ENCODE data around the gene MCF2L.

Gene MCF2L

DNA sequence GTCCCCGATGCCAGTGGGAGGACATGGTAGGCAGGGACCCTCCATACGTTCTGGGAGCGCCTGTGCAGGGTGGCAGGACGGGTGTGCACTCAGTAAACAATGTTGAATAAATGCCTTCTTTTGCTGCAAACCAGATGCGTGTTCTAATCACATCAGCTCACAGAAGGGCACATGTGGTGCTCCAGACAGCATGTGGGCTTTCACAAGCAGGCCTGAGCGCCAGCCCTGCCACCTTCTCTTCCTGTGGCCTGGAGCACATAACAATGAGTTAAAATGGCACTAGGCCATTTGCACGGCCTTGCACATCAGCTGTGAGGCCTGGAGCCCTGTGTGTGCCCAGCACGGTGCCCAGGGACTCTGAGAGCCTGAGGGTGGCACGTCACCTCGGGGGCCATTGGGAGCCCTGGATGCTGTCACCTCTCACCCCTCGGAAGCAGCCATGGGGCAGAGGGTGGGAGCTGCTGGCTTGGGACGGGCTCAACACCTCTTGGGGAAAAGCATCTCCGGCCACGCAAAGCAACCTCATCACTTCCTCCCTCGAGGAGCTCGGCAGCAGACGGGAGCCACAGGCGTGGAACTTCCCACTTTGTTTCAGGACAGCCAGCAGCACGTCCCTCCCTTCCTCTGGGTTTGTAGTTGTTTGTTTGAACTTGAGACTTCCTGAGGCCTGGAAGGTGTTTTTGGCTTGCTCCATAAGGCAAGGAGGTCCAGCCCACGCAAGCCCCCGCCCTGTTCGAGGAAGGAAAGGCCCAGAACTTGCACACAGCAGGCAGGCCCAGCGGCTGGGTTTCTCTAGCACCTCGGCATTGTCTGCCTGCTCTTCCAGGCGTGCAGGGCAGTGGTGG, 9.8 kb downstream of the MCF2L start:
- DNase-seq (ENCODE audit: low read depth in 3 of 3, low spot score in 1 of 3): no peak

- DNase-seq (ENCODE audit: low read depth in 3 of 3, low spot score in 1 of 3): no peak
Observed at GRCh38 chr13:112979406-112979902, 10.4 kb downstream of the MCF2L start.

DNA sequence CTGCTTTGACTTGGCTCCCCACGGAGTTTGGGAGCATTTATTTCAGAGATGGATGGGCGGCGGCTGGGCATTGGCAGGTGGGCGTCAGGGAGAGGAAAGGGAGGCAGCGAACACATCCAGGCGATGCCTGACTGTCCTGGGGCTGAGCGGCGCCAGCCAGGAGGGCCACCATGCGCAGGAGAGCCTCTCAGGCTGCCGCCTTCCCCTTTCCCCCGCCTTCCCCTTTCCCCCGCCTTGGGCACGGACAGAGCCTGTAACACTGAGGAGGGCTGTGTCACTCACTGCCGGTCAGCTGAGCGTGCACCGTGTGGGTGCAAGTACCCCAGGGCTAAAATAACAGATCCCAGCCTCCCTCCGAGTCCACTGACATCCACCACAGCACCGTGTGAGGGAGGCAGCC, 11.4 kb downstream of the MCF2L start:
- DNase-seq (ENCODE audit: low read depth in 3 of 3, low spot score in 1 of 3): no peak

GRCh38 chr13:112981451-112981850, 12.4 kb downstream of the MCF2L start:
- DNase-seq (ENCODE audit: low read depth in 3 of 3, low spot score in 1 of 3): no peak

- no peak for DNase-seq (ENCODE audit: low read depth in 3 of 3, low spot score in 1 of 3)
Observed at GRCh38 chr13:112982281-112983041, 13.4 kb downstream of the MCF2L start.

GRCh38 chr13:112983042-112983305, 14.0 kb downstream of the MCF2L start:
- DNase-seq (ENCODE audit: low read depth in 3 of 3, low spot score in 1 of 3): no peak

DNA sequence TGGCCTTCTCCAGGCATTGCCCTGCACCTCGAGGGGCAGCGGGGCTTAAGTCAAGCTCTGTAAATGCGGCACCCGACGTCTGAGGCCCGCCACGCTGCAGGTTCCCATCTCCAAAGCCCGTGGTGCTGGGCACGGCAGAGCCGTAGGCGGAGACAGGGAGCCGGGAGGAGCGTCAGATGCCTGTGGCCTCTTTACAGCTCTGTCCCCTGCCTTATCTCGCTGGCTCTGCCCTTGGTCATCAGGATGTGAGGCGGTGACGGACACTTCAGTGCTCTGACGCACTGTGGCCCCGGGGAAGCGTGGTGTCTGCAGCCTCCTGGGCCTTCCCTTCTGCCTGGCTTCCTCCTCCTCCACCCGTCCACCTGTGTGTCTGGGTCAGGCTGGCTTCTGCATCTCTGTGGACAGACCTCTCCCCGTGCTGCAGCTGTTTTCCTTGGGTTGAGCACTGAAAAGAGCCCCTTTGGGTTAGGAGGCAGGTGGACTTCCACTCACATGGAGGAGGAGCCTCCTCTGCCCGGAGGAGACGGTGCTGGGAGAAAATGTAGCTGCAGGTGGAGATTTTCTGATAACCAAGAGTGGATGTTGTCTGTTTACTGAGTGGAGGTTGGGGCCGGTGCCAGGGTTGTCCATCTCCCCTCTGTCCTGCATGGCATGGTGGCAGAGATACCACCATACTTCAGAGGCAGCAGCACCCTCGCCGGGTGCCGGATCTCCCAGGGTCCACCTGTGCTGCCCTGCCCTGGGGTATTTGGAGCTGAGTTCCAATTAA, 14.6 kb downstream of the MCF2L start:
- DNase-seq (ENCODE audit: low read depth in 3 of 3, low spot score in 1 of 3): no peak

DNA sequence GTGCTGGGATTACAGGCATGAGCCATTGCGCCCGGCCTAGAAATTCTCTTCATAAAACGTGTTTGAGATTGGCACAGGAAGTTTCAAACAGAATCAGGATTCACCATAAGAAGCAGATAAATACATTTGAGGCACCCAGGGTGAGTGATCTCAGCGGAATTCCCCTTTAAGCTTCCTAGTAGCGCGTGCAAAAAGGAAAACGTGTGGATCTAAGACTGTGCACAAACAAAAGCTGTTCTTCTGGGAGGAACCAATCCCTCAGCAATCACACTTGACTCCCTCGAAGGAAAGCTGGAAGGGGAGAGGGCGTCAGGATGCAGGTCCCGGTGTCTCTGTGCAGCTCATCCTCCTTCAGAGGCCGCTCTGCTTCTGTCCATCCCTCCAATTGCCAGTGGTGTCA, 15.5 kb downstream of the MCF2L start:
- no peak for DNase-seq (ENCODE audit: low read depth in 3 of 3, low spot score in 1 of 3)

GRCh38 chr13:112984954-112985802, 16.2 kb downstream of the MCF2L start:
- DNase-seq (ENCODE audit: low read depth in 3 of 3, low spot score in 1 of 3): no peak

DNA sequence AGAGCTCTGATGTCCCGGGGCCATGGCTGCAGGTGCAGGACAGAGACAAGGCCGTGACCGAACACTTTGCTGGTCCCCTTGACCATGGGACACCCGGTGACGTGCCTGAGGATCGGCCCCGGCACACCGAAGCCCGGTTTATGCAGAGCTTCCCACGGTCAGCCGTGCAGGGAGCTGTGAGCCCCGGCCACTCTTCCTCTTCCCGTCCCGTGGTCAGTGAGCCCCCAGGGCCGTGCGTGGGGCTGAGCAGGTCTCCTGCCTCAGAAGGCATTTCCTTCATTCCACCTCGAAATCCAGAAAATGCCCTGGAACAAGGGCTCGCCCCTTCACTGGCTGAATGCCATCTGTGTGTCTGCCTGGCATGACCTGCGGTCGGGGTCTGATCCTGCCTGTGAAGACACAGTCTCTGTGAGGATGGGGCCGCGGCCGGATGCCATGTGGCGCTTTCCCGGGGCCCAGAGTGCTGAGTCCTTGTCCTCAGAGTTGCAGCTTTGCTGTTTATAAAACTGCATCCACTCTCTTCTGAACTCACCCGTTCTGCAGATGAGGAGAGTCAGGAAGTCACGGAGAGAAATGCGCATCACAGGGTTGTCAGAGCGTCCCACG, 16.9 kb downstream of the MCF2L start:
- no peak for DNase-seq (ENCODE audit: low read depth in 3 of 3, low spot score in 1 of 3)

- no peak for DNase-seq (ENCODE audit: low read depth in 3 of 3, low spot score in 1 of 3)
Observed at GRCh38 chr13:112986470-112986869, 17.5 kb downstream of the MCF2L start.

DNA sequence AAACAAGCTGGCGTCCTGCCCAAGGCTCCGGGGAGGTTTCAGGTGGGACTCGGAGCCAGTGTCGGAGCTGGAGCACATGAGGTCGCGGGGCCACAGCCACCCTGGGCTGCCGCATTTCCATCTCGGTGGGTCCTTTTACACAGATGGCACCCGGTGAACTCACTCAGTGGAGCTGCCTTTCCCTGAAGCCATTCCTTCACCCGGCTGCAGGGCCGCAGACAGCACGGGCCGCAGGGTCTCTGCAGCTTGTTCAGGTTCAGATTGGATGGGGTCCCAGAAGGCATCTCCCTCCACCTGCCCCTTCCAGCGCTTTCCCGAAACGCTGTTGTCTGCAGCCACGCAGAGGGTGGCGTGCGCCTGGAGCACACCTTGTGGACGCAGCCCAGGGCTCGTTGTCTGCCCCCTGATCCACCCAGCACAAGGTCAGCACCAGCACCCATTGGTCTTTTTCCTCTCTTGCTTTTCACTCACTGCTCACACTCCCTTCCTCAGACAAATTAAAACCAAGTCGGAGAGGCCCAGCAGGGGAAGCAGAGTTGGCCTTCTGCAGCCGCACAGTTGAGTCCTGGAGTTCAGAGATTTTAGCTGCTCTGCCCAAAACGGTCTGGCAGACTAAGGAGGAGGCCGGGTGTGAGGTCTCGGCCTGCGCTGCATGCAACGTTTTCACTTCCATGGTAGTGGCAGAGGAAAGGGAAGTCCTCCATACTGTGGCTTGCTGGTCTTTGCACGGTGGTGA, 18.1 kb downstream of the MCF2L start:
- no peak for DNase-seq (ENCODE audit: low read depth in 3 of 3, low spot score in 1 of 3)

GRCh38 chr13:112987682-112988024, 18.6 kb downstream of the MCF2L start:
- no peak for DNase-seq (ENCODE audit: low read depth in 3 of 3, low spot score in 1 of 3)

DNA sequence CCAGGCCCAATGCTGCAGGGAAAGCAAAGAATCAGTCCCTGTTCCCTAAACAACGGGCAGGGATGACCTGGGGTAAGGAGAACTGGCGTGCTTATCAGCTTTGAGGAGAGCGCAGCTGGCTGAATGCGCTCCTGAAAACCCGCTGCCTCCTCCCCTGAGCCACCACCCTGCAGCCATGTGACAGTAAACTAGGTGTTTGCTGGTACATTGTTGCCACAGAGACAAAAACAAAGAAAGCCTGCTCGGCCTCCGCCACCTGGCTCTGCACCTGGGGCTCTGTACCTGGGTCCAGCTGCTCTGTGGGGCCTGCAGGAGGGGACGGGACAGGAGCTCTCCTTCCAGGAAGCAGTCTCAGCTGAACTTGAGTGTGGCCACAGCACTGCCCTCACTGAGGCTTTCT, 21.8 kb downstream of the MCF2L start:
- no peak for DNase-seq (ENCODE audit: low read depth in 3 of 3, low spot score in 1 of 3)

- no peak for DNase-seq (ENCODE audit: low read depth in 3 of 3, low spot score in 1 of 3)
Observed at GRCh38 chr13:112991609-112992008, 22.6 kb downstream of the MCF2L start.

GRCh38 chr13:112992931-112993680, 24.1 kb downstream of the MCF2L start:
- DNase-seq (ENCODE audit: low read depth in 3 of 3, low spot score in 1 of 3): no peak

- DNase-seq (ENCODE audit: low read depth in 3 of 3, low spot score in 1 of 3): no peak
Observed at GRCh38 chr13:112994084-112994780, 25.2 kb downstream of the MCF2L start.

GRCh38 chr13:112994781-112995355, 25.9 kb downstream of the MCF2L start:
- no peak for DNase-seq (ENCODE audit: low read depth in 3 of 3, low spot score in 1 of 3)

All from stimulated activated CD4-positive, alpha-beta T cell treated with anti-CD3 and anti-CD28 coated beads, TNF-alpha, amount 100 ng/mL, for 1 hour (primary cell).